HUES6 (cell line): ENCODE data around the gene TTC28.

Source experiments
- H3K27ac ChIP-seq: 2 replicates; pipeline ENCODE4 v1.7.0; 2013; ENCODE audit warnings: low read depth, mild to moderate bottlenecking, low read length, inconsistent platforms
- H3K27me3 ChIP-seq: 2 replicates; pipeline ENCODE4 v1.6.1; 2013; ENCODE audit warnings: low read length; ENCODE audit not compliant: control insufficient read depth, insufficient read depth
- H3K36me3 ChIP-seq: 2 replicates; pipeline ENCODE4 v1.6.1; 2013; ENCODE audit warnings: low read length; ENCODE audit not compliant: control insufficient read depth, insufficient read depth
- H3K4me1 ChIP-seq: 2 replicates; pipeline ENCODE4 v1.6.1; 2013; ENCODE audit warnings: low read length; ENCODE audit not compliant: control insufficient read depth, insufficient read depth
- H3K4me3 ChIP-seq: 2 replicates; pipeline ENCODE4 v1.5.1; 2013; ENCODE audit warnings: low read depth, low read length
- H3K9ac ChIP-seq: one replicate; pipeline ENCODE4 v1.6.1; 2013; ENCODE audit warnings: mild to moderate bottlenecking, low read length
- H3K9me3 ChIP-seq: 2 replicates; pipeline ENCODE4 v1.6.1; 2013; ENCODE audit warnings: low read depth, low read length; ENCODE audit not compliant: control insufficient read depth, insufficient read depth

Gene TTC28

GRCh38 chr22:27996529-27996925 is 683.1 kb downstream of the TTC28 start:
- no peak overlapping the region for H3K9ac ChIP-seq
- peaks cover 10% of the 10 kb centered on the region for H3K4me1 ChIP-seq
- no peaks in the 10 kb centered on the region for H3K27me3 ChIP-seq
- H3K9me3 ChIP-seq: no peaks in the 10 kb centered on the region
- H3K27ac ChIP-seq: no peak overlapping the region
- H3K36me3 ChIP-seq: no peaks in the 10 kb centered on the region; the same call in 1 of the 2 replicates
- no peak overlapping the region for H3K4me3 ChIP-seq

GRCh38 chr22:27995801-27996528 is 683.7 kb downstream of the TTC28 start:
- no peaks in the 10 kb centered on the region; the same call in 1 of the 2 replicates for H3K36me3 ChIP-seq
- H3K4me1 ChIP-seq: peaks cover 13% of the 10 kb centered on the region
- H3K9ac ChIP-seq: no peak overlapping the region
- no peaks in the 10 kb centered on the region for H3K27me3 ChIP-seq
- H3K9me3 ChIP-seq: no peaks in the 10 kb centered on the region
- H3K4me3 ChIP-seq: no peak overlapping the region
- no peak overlapping the region for H3K27ac ChIP-seq

GRCh38 chr22:27994481-27995331 is 684.9 kb downstream of the TTC28 start:
- Histone ChIP-seq H3K36me3 (no peaks in the 10 kb centered on the region; the same call in 1 of the 2 replicates), H3K4me3 (no peak overlapping the region), H3K9ac (no peak overlapping the region), H3K27ac (no peak overlapping the region), H3K4me1 (peaks cover 16% of the 10 kb centered on the region), H3K27me3 (no peaks in the 10 kb centered on the region), H3K9me3 (no peaks in the 10 kb centered on the region)

GRCh38 chr22:27993774-27994350 is 685.8 kb downstream of the TTC28 start:
- no peaks in the 10 kb centered on the region; the same call in 1 of the 2 replicates for H3K36me3 ChIP-seq
- H3K9me3 ChIP-seq: no peaks in the 10 kb centered on the region
- no peak overlapping the region for H3K4me3 ChIP-seq
- no peaks in the 10 kb centered on the region for H3K27me3 ChIP-seq
- peaks cover 16% of the 10 kb centered on the region for H3K4me1 ChIP-seq
- H3K9ac ChIP-seq: no peak overlapping the region
- no peak overlapping the region for H3K27ac ChIP-seq

- Histone ChIP-seq H3K36me3 (no peaks in the 10 kb centered on the region), H3K9me3 (no peaks in the 10 kb centered on the region), H3K9ac (no peak overlapping the region), H3K27ac (no peak overlapping the region), H3K27me3 (no peaks in the 10 kb centered on the region), H3K4me1 (peaks cover 16% of the 10 kb centered on the region), H3K4me3 (no peak overlapping the region)
Measured at GRCh38 chr22:27993201-27993635, 686.4 kb downstream of the TTC28 start.

GRCh38 chr22:27992294-27993165 is 687.1 kb downstream of the TTC28 start:
- Histone ChIP-seq H3K36me3 (no peaks in the 10 kb centered on the region), H3K9ac (no peak overlapping the region), H3K4me1 (peaks cover 16% of the 10 kb centered on the region), H3K9me3 (no peaks in the 10 kb centered on the region), H3K4me3 (no peak overlapping the region), H3K27me3 (no peaks in the 10 kb centered on the region), H3K27ac (no peak overlapping the region)

GRCh38 chr22:27991586-27992293 is 687.9 kb downstream of the TTC28 start:
- H3K27ac ChIP-seq: no peak overlapping the region

GRCh38 chr22:27990879-27991278 is 688.8 kb downstream of the TTC28 start:
- H3K4me1 ChIP-seq: peaks cover 16% of the 10 kb centered on the region
- H3K9me3 ChIP-seq: no peaks in the 10 kb centered on the region
- H3K27me3 ChIP-seq: no peaks in the 10 kb centered on the region
- H3K27ac ChIP-seq: no peak overlapping the region
- H3K36me3 ChIP-seq: no peaks in the 10 kb centered on the region
- no peak overlapping the region for H3K4me3 ChIP-seq
- no peak overlapping the region for H3K9ac ChIP-seq

More at GRCh38 chr22:27991586-27992293, 687.9 kb downstream of the TTC28 start:
- Histone ChIP-seq H3K27me3 (no peaks in the 10 kb centered on the region), H3K9me3 (no peaks in the 10 kb centered on the region), H3K36me3 (no peaks in the 10 kb centered on the region), H3K9ac (no peak overlapping the region), H3K4me1 (peaks cover 16% of the 10 kb centered on the region), H3K4me3 (no peak overlapping the region)

GRCh38 chr22:27990451-27990840 is 689.2 kb downstream of the TTC28 start:
- H3K4me1 ChIP-seq: peaks cover 16% of the 10 kb centered on the region
- no peaks in the 10 kb centered on the region for H3K36me3 ChIP-seq
- H3K27me3 ChIP-seq: no peaks in the 10 kb centered on the region
- no peak overlapping the region for H3K9ac ChIP-seq
- H3K4me3 ChIP-seq: no peak overlapping the region
- H3K9me3 ChIP-seq: no peaks in the 10 kb centered on the region
- H3K27ac ChIP-seq: no peak overlapping the region
